Hepatic stellate cell (primary cell): Measurements from ENCODE around the gene ATP5PD.
"Not testable (repeated sequence)": the region's sequence is repeated elsewhere in the genome, so short reads cannot be mapped to it uniquely, and the experiment has no call there.

ENCODE experiments used
- DNase-seq: peaks from one replicate; pipeline ENCODE4 v3.0.0; 2011; ENCODE audit warnings: low spot score

Gene ATP5PD

DNA sequence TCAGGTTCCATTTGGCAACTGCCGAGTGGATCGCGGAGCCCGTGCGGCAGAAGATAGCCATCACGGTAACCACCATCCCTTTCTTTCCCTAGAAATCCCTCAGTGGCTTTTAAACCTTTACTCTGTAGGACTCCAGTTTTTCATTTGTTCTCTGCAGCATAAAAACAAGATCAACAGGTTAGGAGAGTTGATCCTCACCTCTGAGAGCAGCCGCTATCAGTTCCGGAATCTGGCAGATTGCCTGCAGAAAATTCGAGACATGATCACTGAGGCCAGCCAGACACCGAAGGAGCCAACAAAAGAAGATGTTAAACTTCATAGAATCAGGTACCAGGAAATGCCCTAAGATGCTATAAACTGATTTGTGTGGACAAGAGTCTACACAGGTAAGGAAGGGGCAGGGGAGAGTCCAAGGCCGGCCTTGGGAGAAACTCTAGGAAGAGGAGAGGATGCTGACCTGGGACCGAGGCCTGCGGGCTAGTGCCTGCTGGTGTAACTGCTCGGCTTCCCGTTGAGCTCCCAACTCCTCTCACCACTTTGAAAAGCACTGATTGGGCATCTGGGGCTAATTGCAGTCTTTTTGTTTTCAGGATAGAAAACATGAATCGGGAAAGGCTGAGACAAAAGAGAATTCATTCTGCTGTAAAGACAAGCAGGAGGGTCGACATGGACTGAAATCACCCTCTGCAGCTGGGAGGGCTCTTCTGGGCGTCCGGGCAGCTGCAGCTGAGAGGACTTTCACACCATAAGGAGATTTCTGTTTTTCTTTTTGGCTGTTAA, 26.2 kb downstream of the ATP5PD start:
- no peak for DNase-seq

DNA sequence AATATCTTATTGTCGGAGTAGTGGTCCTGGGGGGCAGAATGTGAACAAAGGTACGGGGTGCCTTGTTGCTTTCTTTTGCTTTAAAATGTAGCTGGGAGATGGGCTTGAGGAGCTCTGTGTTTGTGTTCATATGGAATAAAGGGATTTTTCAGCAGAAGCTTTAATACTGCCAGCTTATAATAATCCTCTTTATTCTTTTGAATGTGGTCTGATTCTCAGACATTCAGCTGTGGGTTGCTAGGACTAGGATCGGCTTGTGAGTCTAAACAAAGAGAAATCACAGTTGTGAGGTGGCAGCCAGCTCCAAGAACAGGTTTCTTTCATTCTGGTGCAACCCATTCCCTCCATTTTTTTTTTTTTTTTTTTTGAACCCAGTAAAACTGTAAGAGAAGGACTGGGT, 27.1 kb downstream of the ATP5PD start:
- no peak for DNase-seq

GRCh38 chr17:75019146-75019545, 27.6 kb downstream of the ATP5PD start:
- no peak for DNase-seq

DNA sequence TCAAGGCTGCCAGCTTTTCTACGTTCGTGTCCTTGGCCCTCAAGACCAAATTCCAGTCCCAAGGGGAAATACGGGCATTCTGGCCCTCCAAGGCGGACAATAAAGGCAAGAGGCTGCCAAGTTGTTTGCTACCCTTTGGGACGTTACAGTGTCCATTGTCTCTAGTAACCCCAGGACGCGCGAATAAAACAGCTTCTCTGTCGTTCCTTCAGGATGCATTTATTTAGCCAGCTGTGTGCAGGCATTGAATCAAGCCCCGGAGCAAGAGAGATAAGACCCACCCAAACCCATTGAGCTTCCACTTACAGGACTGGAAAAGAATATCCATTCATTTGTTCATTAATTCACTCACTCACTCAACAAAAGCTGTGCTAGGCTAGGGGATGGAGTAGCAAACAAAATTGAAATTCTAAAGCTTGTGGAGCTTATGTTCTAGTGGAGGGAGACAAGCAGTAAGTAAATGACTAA, 33.6 kb downstream of the ATP5PD start:
- no peak for DNase-seq

DNA sequence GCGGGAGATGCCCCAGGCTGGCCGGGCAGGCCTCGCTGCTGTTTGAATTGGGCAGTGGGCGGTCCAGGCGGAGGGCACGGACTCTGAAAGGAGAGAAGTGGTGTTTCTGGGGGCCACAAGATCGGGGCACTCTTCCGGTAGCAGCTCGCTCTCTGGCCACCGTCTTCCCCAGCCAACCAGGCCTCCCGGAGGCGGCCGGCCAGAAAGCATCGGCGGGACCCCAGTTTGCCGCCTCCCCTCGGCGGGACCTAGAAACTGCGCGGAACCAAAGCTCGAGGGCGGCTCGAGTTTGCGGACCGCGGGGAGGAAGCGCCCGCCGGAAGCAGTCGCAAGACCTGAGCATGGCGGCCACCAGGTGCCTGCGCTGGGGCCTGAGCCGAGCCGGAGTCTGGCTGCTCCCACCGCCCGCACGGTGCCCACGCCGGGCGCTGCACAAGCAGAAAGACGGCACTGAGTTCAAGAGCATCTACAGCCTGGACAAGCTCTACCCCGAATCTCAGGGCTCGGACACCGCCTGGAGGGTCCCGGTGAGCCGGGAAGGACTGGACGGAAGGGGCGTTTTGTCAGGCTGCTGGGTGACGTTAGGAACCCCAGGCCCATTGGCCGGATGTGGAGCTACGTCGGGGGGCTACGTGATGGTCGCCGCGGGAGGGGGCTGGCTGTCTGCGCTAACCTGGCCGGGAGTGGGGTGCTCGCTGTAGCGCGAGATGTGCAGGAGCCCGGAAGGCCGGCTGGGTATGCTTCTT, 34.2 kb downstream of the ATP5PD start, which contains the start of gene MRPL58:
Gene MRPL58 (plus strand): TSS at position 325 of the 746 bp plus-strand sequence. CDS start 17 bp downstream, at position 342.
- DNase-seq: peak; percentile 88

DNA sequence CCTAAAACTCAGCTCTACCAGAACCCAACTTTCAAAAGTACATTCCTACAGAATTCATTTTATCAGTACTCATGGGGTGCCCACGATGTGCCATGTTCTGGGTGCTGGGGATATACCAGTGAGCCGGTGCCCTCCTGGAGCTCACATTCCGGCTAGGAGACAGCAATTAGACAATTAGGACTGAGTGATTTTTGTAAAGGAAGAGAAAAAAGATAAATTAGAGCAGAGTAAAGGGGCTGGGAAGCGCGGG, 34.7 kb downstream of the ATP5PD start:
- no peak for DNase-seq

GRCh38 chr17:75011401-75012095, 35.2 kb downstream of the ATP5PD start:
- peak; percentile 83 for DNase-seq

- DNase-seq: peak; percentile 45
Observed at GRCh38 chr17:75010683-75011400, 35.9 kb downstream of the ATP5PD start.

DNA sequence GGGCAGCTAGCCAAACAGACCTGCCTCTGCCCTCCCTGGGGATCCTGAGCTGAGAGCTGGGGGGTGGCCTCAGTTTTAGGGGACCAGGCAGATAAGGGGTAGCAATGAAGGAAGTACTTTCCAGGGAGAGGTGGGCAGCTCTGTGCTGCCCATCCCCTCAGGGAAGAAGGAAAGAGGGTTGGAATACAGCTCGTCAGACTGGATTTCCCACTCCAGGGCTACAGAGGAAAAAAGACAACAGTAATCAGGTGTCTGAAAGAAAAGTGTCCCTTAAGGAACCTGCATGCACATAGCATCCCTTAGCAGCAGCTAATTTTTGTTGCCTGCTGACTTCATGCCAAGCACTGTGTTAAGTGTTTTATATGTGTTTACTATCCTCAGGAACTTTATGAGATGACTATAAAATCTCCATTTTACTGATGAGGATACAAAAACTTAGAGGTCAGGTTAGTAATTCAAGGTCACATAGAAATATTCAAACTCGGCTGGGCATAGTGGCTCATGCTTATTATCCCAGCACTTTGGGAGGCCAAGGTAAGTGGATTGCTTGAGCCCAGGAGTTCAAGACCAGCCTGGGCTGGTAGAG, 37.5 kb downstream of the ATP5PD start:
- DNase-seq: no peak

DNA sequence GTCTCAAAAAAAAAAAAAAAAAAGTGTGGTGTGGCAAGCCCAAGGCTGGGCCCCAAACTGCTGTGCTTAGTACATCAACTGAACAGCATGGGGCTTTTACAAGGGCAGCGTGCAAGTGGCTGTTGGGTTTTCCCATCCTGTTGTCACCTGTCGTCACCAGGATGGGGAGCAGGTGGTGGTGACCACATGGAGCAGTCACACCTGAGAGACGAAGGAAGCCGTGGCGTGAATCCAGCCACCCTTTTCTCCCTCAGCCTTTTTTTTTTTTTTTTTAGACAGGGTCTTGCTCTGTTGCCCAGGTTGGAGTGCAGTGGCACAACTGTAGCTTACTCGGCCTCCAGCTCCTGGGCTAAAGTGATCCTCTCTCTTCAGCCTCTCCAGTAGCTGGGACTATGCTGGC, 38.4 kb downstream of the ATP5PD start:
- no peak for DNase-seq

- no peak for DNase-seq
Observed at GRCh38 chr17:75006653-75007052, 40.1 kb downstream of the ATP5PD start.

DNA sequence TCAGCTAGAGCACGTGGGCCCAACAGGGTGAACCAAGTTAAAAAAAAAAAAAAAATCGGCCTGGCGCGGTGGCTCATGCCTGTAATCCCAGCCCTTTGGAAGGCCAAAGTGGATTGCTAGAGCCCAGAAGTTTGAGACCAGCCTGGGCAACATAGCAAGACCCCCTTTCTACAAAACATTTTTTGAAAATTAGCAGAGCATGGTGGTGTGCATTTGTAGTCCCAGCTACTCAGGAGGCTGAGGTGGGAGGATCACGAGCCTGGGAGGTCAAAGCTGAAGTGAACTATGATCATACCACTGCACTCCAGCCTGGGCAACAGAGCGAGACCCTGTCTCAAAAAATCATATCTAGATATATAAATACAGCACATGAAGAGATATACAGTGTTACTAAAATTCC, 40.7 kb downstream of the ATP5PD start:
- not testable (repeated sequence) for DNase-seq

GRCh38 chr17:75005291-75005690, 41.5 kb downstream of the ATP5PD start:
- no peak for DNase-seq

DNA sequence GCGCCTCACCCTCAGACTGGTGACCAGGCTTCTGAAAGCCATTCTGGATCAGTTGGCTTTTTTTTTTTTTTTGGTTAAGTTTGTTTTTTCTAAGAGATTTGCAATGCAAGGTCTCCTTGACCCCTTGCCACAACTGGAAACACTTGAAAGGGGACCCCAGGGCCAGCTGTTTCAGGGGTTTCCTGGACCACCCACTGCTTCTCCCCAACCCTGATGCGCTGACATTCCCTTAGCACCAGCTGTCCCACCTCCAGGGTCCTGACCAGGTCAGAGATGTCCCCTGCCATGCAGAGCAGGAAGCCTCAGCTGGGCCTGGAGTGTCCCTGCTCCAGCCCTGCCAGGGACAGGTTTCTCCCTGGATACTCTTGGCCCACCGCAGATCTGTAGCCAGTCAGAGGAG, 42.4 kb downstream of the ATP5PD start:
- DNase-seq: no peak

DNA sequence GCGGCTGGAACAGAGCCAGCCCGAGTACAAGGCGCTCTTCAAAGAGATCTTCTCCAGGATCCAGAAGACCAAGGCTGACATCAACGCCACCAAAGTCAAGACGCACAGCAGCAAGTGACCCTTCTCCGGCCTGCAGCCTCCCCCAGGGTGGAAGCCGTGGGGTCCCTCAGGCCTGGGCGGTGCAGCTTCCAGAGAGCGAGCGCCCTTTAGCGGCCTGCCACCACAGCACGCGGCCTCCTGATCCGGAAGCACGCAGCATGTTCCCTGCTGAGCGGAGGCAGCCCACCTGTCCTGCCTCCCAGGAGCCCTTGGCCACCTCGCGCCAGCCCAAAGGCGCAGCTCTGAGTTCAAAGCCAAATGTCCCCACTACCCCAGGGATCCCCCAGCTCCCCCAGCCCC, 42.8 kb downstream of the ATP5PD start:
- DNase-seq: no peak

GRCh38 chr17:75003070-75003956, 43.5 kb downstream of the ATP5PD start:
- no peak for DNase-seq

DNA sequence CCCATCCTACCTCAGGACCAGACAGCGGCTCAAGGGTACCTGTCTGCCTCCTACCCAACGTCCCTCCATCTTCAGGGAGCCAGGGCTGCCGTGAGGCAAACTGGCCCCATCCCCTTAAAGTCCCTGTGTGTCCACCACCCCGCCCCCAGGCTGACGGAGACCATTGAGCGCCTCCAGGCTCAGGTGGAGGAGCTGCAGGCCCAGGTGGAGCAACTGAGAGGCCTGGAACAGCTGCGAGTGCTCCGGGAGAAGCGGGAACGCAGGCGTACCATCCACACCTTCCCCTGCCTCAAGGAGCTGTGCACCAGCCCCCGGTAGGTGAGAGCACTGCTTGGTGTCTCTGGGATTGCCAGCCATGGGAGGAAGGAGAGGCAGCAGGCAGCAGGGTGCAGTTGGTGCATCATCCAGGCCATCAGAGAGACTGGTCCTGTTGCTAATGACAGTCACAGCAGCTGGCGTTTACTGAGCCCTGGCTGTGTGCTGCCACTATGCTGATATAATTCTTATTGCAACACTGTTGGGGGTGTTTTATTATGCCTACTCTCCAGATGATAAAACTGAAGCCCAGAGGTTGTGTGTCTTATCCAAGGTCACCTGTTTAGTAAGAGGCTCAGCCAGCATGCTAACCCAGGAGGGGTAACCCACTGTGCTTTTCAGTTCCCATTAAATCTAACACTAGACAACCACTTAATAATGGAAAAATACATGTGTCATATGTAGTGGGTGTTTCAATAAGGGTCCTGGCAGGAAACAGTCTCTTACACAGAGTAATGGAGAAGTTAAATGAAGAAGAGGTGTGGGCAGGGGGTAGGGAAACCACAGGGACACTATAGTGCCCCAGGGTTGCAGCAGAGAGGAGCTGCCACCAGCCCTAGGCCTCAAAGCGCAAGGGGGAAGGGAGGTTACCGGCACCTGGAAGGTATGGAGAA, 44.6 kb downstream of the ATP5PD start:
- no peak for DNase-seq

DNA sequence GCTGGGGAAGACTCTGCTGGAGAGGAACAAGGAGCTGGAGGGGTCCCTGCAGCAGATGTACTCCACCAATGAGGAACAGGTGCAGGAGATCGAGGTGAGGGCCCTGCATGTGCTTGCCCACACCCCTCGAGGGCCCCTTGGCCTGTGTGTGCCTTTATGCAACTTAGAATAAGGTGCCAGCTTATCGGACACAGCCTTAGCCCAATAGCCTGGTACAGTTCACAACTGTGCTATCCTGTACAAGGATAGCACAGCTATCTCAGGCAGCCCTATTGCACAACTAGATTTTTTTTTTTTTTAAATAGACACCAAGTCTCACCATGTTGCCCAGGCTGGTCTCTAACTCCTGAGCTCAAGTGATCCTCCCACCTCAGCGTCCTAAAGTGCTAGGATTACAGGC, 47.2 kb downstream of the ATP5PD start:
- no peak for DNase-seq

GRCh38 chr17:74998783-74999182, 48.0 kb downstream of the ATP5PD start:
- DNase-seq: no peak

GRCh38 chr17:74995847-74996246, 50.9 kb downstream of the ATP5PD start:
- DNase-seq: no peak
